Measurements from ENCODE around the gene CIAPIN1. TPM values are rescaled to one million over a fixed set of nuclear protein-coding genes. Genes with fewer than 3 reads are reported as not detected.

The CIAPIN1 gene
- total RNA-seq, 1 donor from 2014 or later: 43.3 TPM

DNA sequence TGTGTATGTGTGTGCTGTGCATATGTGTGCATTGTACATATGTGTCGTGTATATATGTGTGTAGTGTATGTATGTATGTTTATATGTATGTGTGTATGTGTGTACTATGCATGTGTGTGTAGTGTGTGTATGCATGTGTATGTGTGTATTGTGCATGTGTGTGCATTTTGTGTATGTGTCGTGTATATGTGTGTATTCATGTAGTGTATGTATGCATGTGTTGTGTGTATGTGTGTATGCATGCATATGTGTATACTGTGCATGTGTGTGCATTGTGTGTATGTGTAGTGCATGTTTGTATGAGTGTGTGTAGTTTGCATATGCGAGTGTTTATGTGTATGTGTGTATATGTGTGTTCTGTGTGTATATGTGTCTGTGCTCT is 58.1 kb downstream of the CIAPIN1 start:
- peaks cover 41% of the 10 kb centered on the region for H3K4me1 Mint-ChIP-seq (ENCODE audit: low read depth)
- H3K27ac Mint-ChIP-seq (ENCODE audit: unreplicated experiment): no peak overlapping the region
- H3K4me3 Mint-ChIP-seq (ENCODE audit: unreplicated experiment): no peak overlapping the region

DNA sequence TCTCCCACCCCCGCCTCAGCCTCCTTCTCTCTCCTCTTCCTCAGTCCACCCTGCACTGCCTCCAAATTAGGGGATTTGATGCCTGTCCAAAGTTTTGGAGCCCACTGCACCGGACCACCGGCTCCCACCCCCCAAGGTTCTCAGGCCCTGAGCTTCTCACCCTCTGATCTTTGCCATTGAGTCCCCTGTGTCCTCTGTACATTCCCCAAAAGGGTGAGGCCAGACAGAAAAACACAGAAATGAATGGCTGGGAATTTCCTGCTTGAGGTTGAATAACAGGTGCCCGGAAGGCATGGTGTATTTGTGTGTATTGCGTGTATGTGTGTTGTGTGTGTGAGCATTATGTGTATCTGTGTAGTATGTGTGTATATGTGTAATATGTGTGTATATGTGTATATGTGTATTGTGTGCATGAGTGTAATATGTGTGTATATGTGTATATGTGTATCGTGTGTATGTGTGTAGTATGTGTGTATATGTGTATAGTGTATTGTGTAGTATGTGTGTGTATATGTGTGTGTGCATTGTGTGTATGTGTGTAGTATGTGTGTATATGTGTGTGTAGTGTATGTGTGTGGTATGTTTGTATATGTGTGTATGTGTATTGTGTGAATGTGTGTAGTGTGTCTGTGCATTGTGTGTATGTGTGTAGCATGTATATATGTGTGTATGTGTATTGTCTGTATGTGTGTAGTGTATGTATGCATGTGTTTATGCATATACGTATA is 58.7 kb downstream of the CIAPIN1 start:
- Mint-ChIP-seq H3K27ac (ENCODE audit: unreplicated experiment) (no peak overlapping the region), H3K4me1 (ENCODE audit: low read depth) (peaks cover 46% of the 10 kb centered on the region), H3K36me3 (ENCODE audit: low read depth) (peaks cover 1% of the 10 kb centered on the region), H3K9me3 (ENCODE audit: low read depth) (no peaks in the 10 kb centered on the region), H3K4me3 (ENCODE audit: unreplicated experiment) (no peak overlapping the region), H3K27me3 (ENCODE audit: low read depth) (peaks cover 5% of the 10 kb centered on the region)
- TF ChIP-seq, protein P1, sequence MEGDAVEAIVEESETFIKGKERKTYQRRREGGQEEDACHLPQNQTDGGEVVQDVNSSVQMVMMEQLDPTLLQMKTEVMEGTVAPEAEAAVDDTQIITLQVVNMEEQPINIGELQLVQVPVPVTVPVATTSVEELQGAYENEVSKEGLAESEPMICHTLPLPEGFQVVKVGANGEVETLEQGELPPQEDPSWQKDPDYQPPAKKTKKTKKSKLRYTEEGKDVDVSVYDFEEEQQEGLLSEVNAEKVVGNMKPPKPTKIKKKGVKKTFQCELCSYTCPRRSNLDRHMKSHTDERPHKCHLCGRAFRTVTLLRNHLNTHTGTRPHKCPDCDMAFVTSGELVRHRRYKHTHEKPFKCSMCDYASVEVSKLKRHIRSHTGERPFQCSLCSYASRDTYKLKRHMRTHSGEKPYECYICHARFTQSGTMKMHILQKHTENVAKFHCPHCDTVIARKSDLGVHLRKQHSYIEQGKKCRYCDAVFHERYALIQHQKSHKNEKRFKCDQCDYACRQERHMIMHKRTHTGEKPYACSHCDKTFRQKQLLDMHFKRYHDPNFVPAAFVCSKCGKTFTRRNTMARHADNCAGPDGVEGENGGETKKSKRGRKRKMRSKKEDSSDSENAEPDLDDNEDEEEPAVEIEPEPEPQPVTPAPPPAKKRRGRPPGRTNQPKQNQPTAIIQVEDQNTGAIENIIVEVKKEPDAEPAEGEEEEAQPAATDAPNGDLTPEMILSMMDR (IDR thresholded peaks at IDR 0.05): no peak
- DNase-seq (ENCODE audit: low spot score): peak; percentile 18

More for the DNA sequence above, 58.1 kb downstream of the CIAPIN1 start:
- Mint-ChIP-seq H3K36me3 (ENCODE audit: low read depth) (no peaks in the 10 kb centered on the region), H3K9me3 (ENCODE audit: low read depth) (no peaks in the 10 kb centered on the region), H3K27me3 (ENCODE audit: low read depth) (peaks cover 5% of the 10 kb centered on the region)
- TF ChIP-seq, protein P1 (IDR thresholded peaks at IDR 0.05): no peak
- no peak for DNase-seq (ENCODE audit: low spot score)

DNA sequence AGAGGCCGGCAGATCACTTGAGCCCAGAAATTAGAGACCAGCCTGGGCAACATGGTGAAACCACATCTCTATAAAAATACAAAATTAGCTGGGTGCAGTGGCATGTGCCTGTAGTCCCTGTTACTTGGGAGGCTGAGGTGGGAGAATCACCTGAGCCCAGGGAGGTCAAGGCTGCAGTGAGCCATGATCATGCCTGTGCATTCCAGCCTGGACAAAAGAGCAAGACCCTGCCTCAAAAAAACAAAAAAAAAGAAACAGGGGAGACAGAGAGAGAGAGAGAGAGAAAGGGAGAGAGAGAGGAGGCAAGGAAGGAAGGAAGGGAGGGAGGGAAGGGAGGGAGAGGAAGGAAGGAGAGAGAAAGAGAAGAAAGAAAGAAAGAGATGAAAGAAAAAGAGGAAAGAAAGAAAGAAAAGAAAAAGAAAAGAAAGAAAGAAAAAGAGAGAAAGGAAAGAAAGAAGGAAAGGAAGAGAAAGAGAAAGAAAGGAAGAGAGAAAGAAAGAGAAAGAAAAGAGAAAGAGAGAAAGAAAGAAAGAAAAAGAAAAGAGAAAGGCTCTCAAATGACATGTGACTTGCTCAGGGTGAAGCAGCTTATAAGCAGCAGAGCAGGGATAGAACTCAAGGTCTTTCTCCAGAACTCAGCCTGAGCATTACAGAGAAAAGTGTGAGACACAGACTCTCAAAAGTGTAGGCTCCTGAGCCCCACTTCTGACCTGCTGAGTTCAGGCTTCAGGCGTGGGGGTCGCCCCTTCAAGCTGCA is 59.4 kb downstream of the CIAPIN1 start:
- Mint-ChIP-seq H3K4me3 (ENCODE audit: unreplicated experiment) (no peak overlapping the region), H3K9me3 (ENCODE audit: low read depth) (no peaks in the 10 kb centered on the region), H3K36me3 (ENCODE audit: low read depth) (peaks cover 8% of the 10 kb centered on the region), H3K4me1 (ENCODE audit: low read depth) (peaks cover 52% of the 10 kb centered on the region), H3K27me3 (ENCODE audit: low read depth) (peaks cover 5% of the 10 kb centered on the region), H3K27ac (ENCODE audit: unreplicated experiment) (no peak overlapping the region)
- DNase-seq (ENCODE audit: low spot score): peak; percentile 27
- TF ChIP-seq, protein P1 (IDR thresholded peaks at IDR 0.05): no peak

DNA sequence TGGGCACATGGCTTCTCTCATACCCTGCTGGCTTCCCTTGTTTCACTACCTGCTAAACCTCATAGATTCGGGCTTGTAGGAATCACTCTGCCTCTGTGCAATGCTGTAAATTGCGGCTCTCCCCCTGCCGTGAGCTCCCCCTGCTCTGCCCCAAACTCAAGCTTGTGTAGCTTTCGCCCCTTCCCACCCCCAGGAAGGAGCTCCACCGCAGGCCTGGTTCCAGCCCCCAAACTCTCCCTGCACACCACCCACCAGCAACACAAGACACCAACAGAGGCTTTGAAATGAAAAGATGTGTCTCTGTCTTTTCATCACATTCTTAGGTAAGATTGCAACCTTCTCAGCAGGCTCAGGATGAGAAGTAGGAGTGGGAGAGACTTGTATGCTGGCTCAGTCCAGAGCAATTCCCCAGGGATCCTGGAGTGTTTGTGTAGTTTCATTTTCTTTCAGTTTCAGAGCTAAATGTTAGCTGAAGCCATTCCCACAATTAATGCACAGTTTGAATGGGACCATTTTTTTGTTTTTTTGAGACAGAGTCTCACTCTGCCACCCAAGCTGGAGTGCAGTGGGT is 60.7 kb downstream of the CIAPIN1 start:
- DNase-seq (ENCODE audit: low spot score): no peak
- peaks cover 9% of the 10 kb centered on the region for H3K36me3 Mint-ChIP-seq (ENCODE audit: low read depth)
- peaks cover 52% of the 10 kb centered on the region for H3K4me1 Mint-ChIP-seq (ENCODE audit: low read depth)
- peak overlapping the region; percentile 86 for H3K27ac Mint-ChIP-seq (ENCODE audit: unreplicated experiment)
- H3K27me3 Mint-ChIP-seq (ENCODE audit: low read depth): peaks cover 2% of the 10 kb centered on the region
- H3K9me3 Mint-ChIP-seq (ENCODE audit: low read depth): no peaks in the 10 kb centered on the region
- H3K4me3 Mint-ChIP-seq (ENCODE audit: unreplicated experiment): peak overlapping the region; percentile 2
- TF ChIP-seq, protein P1 (IDR thresholded peaks at IDR 0.05): no peak

DNA sequence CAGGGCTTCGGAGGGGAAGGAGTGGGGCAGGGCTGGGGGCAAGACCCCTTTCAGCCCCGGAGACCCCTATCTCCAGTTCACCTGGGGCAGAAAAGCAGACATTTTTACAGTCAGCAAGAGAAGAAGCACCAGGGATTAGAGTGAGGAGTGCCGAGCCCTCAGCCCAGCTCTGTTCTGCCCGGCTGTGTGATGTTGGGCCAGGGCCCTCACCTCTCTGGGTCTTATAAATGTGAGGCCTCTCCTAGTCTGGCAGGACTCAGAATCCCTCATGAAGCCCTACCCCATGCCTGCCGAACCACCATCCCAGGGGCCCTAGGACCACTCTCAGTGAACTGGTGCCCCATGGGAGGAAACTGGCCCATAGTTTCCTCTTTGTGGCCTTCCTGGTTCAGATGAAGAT is 62.1 kb downstream of the CIAPIN1 start:
- Mint-ChIP-seq H3K9me3 (ENCODE audit: low read depth) (no peaks in the 10 kb centered on the region), H3K27me3 (ENCODE audit: low read depth) (no peaks in the 10 kb centered on the region), H3K27ac (ENCODE audit: unreplicated experiment) (no peak overlapping the region), H3K4me3 (ENCODE audit: unreplicated experiment) (no peak overlapping the region), H3K4me1 (ENCODE audit: low read depth) (peaks cover 52% of the 10 kb centered on the region), H3K36me3 (ENCODE audit: low read depth) (peaks cover 9% of the 10 kb centered on the region)
- no peak for DNase-seq (ENCODE audit: low spot score)
- TF ChIP-seq, protein P1 (IDR thresholded peaks at IDR 0.05): no peak

Measured in chondrocyte (in vitro differentiated cells).